Kasumi-1 (cell line): ENCODE results near the gene HSPA6.
"Not testable (repeated sequence)": the region's sequence is repeated elsewhere in the genome, so short reads cannot be mapped to it uniquely, and the experiment has no call there.

Experiments used
- DNase-seq, 2 experiments: peaks; one replicate each; lab custom pipeline; 2025; lab: John Stamatoyannopoulos, UW

The HSPA6 gene

GRCh38 chr1:161532644-161533567 is 8.6 kb downstream of the HSPA6 start:
- DNase-seq = peak in 1 of 2 experiments; percentile 3

- not testable (repeated sequence) for DNase-seq
Measured at GRCh38 chr1:161537068-161537669, 12.8 kb downstream of the HSPA6 start.

GRCh38 chr1:161538925-161539479 is 14.7 kb downstream of the HSPA6 start:
- not testable (repeated sequence) for DNase-seq

GRCh38 chr1:161539731-161540569 is 15.6 kb downstream of the HSPA6 start:
- peak; percentile 35 to 54 for DNase-seq

- not testable (repeated sequence) for DNase-seq
Measured at GRCh38 chr1:161540570-161540960, 16.2 kb downstream of the HSPA6 start.

GRCh38 chr1:161542091-161542559 is 17.8 kb downstream of the HSPA6 start:
- not testable (repeated sequence) for DNase-seq

GRCh38 chr1:161543125-161543524 is 18.8 kb downstream of the HSPA6 start:
- DNase-seq = not testable (repeated sequence)

- not testable (repeated sequence) for DNase-seq
Measured at GRCh38 chr1:161545005-161545731, 20.8 kb downstream of the HSPA6 start.

- DNase-seq = not testable (repeated sequence)
Measured at GRCh38 chr1:161547995-161548741, 23.8 kb downstream of the HSPA6 start.

- DNase-seq = not testable (repeated sequence)
Measured at GRCh38 chr1:161548749-161549406, 24.5 kb downstream of the HSPA6 start.

GRCh38 chr1:161549652-161550051 is 25.3 kb downstream of the HSPA6 start, which contains the start of gene FCGR3A:
FCGR3A (minus strand) TSS chr1:161549818; CDS start chr1:161549736, 82 bp downstream.
- DNase-seq = no peak

- not testable (repeated sequence) for DNase-seq
Measured at GRCh38 chr1:161550942-161551341, 26.6 kb downstream of the HSPA6 start.

- DNase-seq = not testable (repeated sequence)
Measured at GRCh38 chr1:161553631-161554030, 29.3 kb downstream of the HSPA6 start.

GRCh38 chr1:161554340-161554739 is 30.0 kb downstream of the HSPA6 start:
- DNase-seq = not testable (repeated sequence)

GRCh38 chr1:161554815-161555417 is 30.6 kb downstream of the HSPA6 start:
- not testable (repeated sequence) for DNase-seq

GRCh38 chr1:161556143-161556542 is 31.8 kb downstream of the HSPA6 start:
- DNase-seq = not testable (repeated sequence)

- not testable (repeated sequence) for DNase-seq
Measured at GRCh38 chr1:161556990-161557389, 32.6 kb downstream of the HSPA6 start.

- not testable (repeated sequence) for DNase-seq
Measured at GRCh38 chr1:161557506-161558450, 33.4 kb downstream of the HSPA6 start.
